IMR-90 (cell line): Measurements from ENCODE around the gene CSNK2A3. TPM values are rescaled to one million over a fixed set of nuclear protein-coding genes. Genes with fewer than 3 reads are reported as not detected.
"Not testable (repeated sequence)": the region's sequence is repeated elsewhere in the genome, so short reads cannot be mapped to it uniquely, and the experiment has no call there.

Experiments
- ATAC-seq: fragments of 200-7000 bp; cut with Tn5 transposase; 2 replicates; pipeline ENCODE4 v1.9.1; 2020; ENCODE audit warnings: low read depth, mild to moderate bottlenecking, moderate library complexity
- BruUV-seq: library from RNA; stranded (reverse); fragments of 400-500 nt; replicated peaks from 2 replicates; lab custom pipeline; 2021; lab: Mats Ljungman, UMichigan
- CTCF ChIA-PET: fragments of 300-600 bp; formaldehyde crosslinking; extraction: SDS; loops from one replicate; lab custom pipeline; 2021; ENCODE audit warnings: antibody characterized with exemption; lab: Yijun Ruan, JAX
- POLR2A ChIA-PET: fragments of 300-600 bp; sonication (Branson Sonifier 250); formaldehyde crosslinking; loops from one replicate; lab custom pipeline; 2022; ENCODE audit warnings: antibody characterized with exemption; ENCODE audit not compliant: unreplicated experiment; lab: Charles Lee
- DNase-seq: peaks from one replicate; pipeline ENCODE4 v3.0.0; 2013
- H2AFZ ChIP-seq: replicated peaks from 2 replicates; pipeline ENCODE3; 2013; ENCODE audit warnings: low read length, mild to moderate bottlenecking; ENCODE audit not compliant: poor library complexity
- H2AK5ac ChIP-seq: 2 replicates; pipeline ENCODE4 v1.6.1; 2013; ENCODE audit warnings: low read depth, low read length, inconsistent platforms
- H2AK9ac ChIP-seq: replicated peaks from 2 replicates; pipeline ENCODE3; 2013; ENCODE audit warnings: mild to moderate bottlenecking, low read depth, low read length, moderate library complexity; ENCODE audit not compliant: poor library complexity
- H2BK120ac ChIP-seq: 2 replicates; pipeline ENCODE4 v1.6.1; 2013; ENCODE audit warnings: low read depth, low read length, inconsistent platforms
- H2BK15ac ChIP-seq: 3 replicates; pipeline ENCODE4 v1.6.1; 2013; ENCODE audit warnings: low read depth, low read length, inconsistent platforms
- H2BK20ac ChIP-seq: 2 replicates; pipeline ENCODE4 v1.6.1; 2013; ENCODE audit warnings: low read depth, mild to moderate bottlenecking, inconsistent platforms, low read length, moderate library complexity
- H2BK5ac ChIP-seq: 2 replicates; pipeline ENCODE4 v1.6.1; 2013; ENCODE audit warnings: mild to moderate bottlenecking, low read depth, low read length, inconsistent platforms; ENCODE audit not compliant: poor library complexity, severe bottlenecking
- H3K14ac ChIP-seq: replicated peaks from 2 replicates; pipeline ENCODE4 v1.6.1; 2013; ENCODE audit warnings: low read depth, low read length, inconsistent platforms
- H3K18ac ChIP-seq: 2 replicates; pipeline ENCODE4 v1.6.1; 2013; ENCODE audit warnings: low read depth, low read length, control low read depth
- H3K23ac ChIP-seq: 2 replicates; pipeline ENCODE4 v1.6.1; 2013; ENCODE audit warnings: low read depth, low read length, inconsistent platforms
- H3K27ac ChIP-seq: 2 replicates; pipeline ENCODE4 v1.5.1; 2013; ENCODE audit warnings: mild to moderate bottlenecking, control low read depth, low read length; ENCODE audit not compliant: insufficient read depth
- H3K27me3 ChIP-seq: 2 replicates; pipeline ENCODE4 v1.6.1; 2013; ENCODE audit warnings: low read length; ENCODE audit not compliant: control insufficient read depth, insufficient read depth
- H3K36me3 ChIP-seq: 2 replicates; pipeline ENCODE4 v1.6.1; 2013; ENCODE audit warnings: low read length, mixed read lengths; ENCODE audit not compliant: control insufficient read depth, insufficient read depth
- H3K4ac ChIP-seq: 2 replicates; pipeline ENCODE4 v1.6.1; 2013; ENCODE audit warnings: low read depth, low read length, inconsistent platforms
- H3K4me1 ChIP-seq: 2 replicates; pipeline ENCODE4 v1.6.1; 2013; ENCODE audit warnings: low read length, mixed read lengths; ENCODE audit not compliant: control insufficient read depth, insufficient read depth
- H3K4me2 ChIP-seq: 2 replicates; pipeline ENCODE4 v1.6.1; 2013; ENCODE audit warnings: low read depth, mild to moderate bottlenecking, control low read depth, low read length, moderate library complexity
- H3K4me3 ChIP-seq: 2 replicates; pipeline ENCODE4 v1.5.1; 2013; ENCODE audit warnings: low read depth, mild to moderate bottlenecking, control low read depth, low read length, moderate library complexity; ENCODE audit not compliant: insufficient read depth
- H3K56ac ChIP-seq: 2 replicates; pipeline ENCODE4 v1.6.1; 2013; ENCODE audit warnings: low read length, inconsistent platforms; ENCODE audit not compliant: insufficient read depth; ENCODE audit errors: extremely low read depth
- H3K79me1 ChIP-seq, 2 experiments: 2 replicates each; pipeline ENCODE4 v1.6.1; 2013; ENCODE audit warnings: low read length in 2 of 2, inconsistent platforms in 1 of 2, low read depth in 1 of 2
- H3K9ac ChIP-seq: 2 replicates; pipeline ENCODE4 v1.6.1; 2013; ENCODE audit warnings: low read depth, low read length, control low read depth
- H3K9me1 ChIP-seq: 2 replicates; pipeline ENCODE4 v1.6.1; 2013; ENCODE audit warnings: low read length, inconsistent platforms; ENCODE audit not compliant: insufficient read depth
- H3K9me3 ChIP-seq: 2 replicates; pipeline ENCODE4 v1.6.1; 2013; ENCODE audit warnings: low read length; ENCODE audit not compliant: control insufficient read depth, insufficient read depth
- H4K20me1 ChIP-seq: 2 replicates; pipeline ENCODE4 v1.6.1; 2013; ENCODE audit warnings: low read length, inconsistent platforms; ENCODE audit not compliant: insufficient read depth
- H4K5ac ChIP-seq: 2 replicates; pipeline ENCODE4 v1.6.1; 2013; ENCODE audit warnings: mild to moderate bottlenecking, low read depth, low read length, control low read depth
- H4K8ac ChIP-seq, 2 experiments: 2 replicates each; pipeline ENCODE4 v1.6.1; 2013; ENCODE audit warnings: low read depth in 2 of 2, low read length in 2 of 2, control low read depth in 1 of 2, inconsistent platforms in 1 of 2
- H4K91ac ChIP-seq: 2 replicates; pipeline ENCODE4 v1.6.1; 2013; ENCODE audit warnings: low read depth, low read length, inconsistent platforms; ENCODE audit not compliant: insufficient read depth
- WGBS, 2 experiments: methylation state at CpG; one replicate each; pipeline versions ENCODE4 v1.1.5 to v1.1.7; 2013; ENCODE audit warnings: missing lambda C conversion rate in 2 of 2; ENCODE audit not compliant: insufficient read length in 1 of 2; ENCODE audit errors: extremely low coverage in 2 of 2; 5-methylcytosine and 5-hydroxymethylcytosine counted together
- dilution Hi-C: fragments of 300-500 bp; cut with HindIII; formaldehyde crosslinking; loops from one replicate; pipeline ENCODE4 v1.14.3; 2018; ENCODE audit warnings: low sequenced_read_pairs; ENCODE audit not compliant: unreplicated experiment
- in situ Hi-C: fragments of 300-500 bp; cut with MboI; formaldehyde crosslinking; loops from 3 replicates; pipeline ENCODE4 v1.14.3; 2019; ENCODE audit warnings: low sequenced_read_pairs, inconsistent platforms, mixed read lengths
- intact Hi-C: fragments of 100-400 bp; cut with micrococcal nuclease; formaldehyde crosslinking; loops from 2 replicates; pipeline ENCODE4 v1.10.0; 2022
- polyA plus RNA-seq, 3 experiments: library from polyadenylated mRNA; depleted of rRNA; stranded (reverse); fragments of >200 nt; gene quantifications; 2 replicates each; pipeline ENCODE4 v1.2.3, GENCODE V29; 2012; ENCODE audit warnings: low replicate concordance in 1 of 3
- total RNA-seq: library from RNA; depleted of rRNA; stranded (reverse); fragments of >200 nt; gene quantifications from 2 replicates; pipeline ENCODE4 v1.2.3, GENCODE V29; 2012

The CSNK2A3 gene
- total and polyA plus RNA-seq, 2 of the 4 experiments (the other 2 are of a cell fraction): 1.2 to 3.2 TPM

DNA sequence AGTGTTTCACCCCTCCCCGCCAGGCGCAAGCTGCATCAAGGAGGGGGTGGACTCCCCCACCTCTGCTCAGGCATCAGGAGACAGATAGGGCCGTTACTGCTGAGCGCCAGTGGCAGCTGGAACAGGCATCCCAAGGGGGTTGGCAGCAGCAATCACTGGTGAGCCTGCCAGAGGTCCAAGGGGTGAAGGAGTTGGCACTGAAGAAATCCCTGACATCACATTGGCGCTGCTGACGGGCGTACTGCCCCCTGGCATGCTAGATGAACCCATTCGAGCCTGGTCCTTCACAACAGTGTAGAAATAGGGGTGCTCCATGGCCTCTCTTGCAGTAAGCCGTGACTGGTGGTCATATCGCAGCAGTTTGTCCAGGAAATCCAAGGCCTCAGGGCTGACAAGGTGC lies 1.2 kb downstream of the CSNK2A3 start:
- ATAC-seq: not testable (repeated sequence)

More for the DNA sequence above, 1.2 kb downstream of the CSNK2A3 start:
- H2BK15ac ChIP-seq, intact Hi-C loops, BruUV-seq, H3K18ac ChIP-seq, H3K36me3 ChIP-seq, H2BK5ac ChIP-seq, dilution Hi-C loops, H3K9me3 ChIP-seq, H4K20me1 ChIP-seq, in situ Hi-C loops, H2AK5ac ChIP-seq, H3K56ac ChIP-seq, H2AFZ ChIP-seq, H3K23ac ChIP-seq, H3K9me1 ChIP-seq, DNase-seq, H4K5ac ChIP-seq, H3K4me2 ChIP-seq, H3K14ac ChIP-seq, H3K9ac ChIP-seq, POLR2A ChIA-PET, H4K8ac ChIP-seq, H2AK9ac ChIP-seq, H3K4me3 ChIP-seq, H3K27ac ChIP-seq, H3K4ac ChIP-seq, H2BK120ac ChIP-seq, CTCF ChIA-PET, H3K79me1 ChIP-seq, H2BK20ac ChIP-seq, H4K91ac ChIP-seq: not testable (repeated sequence)
- WGBS, 2 experiments: no CpG with 5 or more reads among the region's 10 CpGs
- Histone ChIP-seq H3K27me3 (peaks cover 28% of the 10 kb centered on the region), H3K4me1 (peaks cover 14% of the 10 kb centered on the region)
